ENCODE data around the gene CLSTN2.

DNA sequence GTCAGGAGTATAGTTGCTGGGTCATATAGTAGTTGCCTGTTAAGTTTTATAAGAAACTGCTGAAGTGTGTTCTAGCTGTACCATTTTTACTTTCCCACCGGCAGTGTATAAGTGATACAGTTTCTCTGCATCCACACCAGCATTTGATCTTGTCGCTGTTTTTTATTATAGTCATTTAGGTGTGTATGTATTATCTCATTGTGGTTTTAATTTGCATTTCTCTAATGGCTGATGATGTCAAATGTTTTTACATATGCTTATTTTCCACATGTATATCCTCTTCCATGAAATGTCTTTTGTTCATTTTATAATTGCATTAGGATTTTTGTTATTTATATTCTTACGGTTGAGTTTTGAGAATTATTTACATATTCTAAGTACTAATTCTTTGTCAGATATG is 254.3 kb downstream of the CLSTN2 start:
- no peak for TF ChIP-seq EZH2phosphoT487 (IDR thresholded peaks at IDR 0.05; ENCODE audit: borderline replicate concordance, low read length)
- no peak for TF ChIP-seq CTCF (IDR thresholded peaks at IDR 0.05; ENCODE audit: low read depth, low read length, poor library complexity, severe bottlenecking)

Measured in DOHH2 (cell line).